Spleen (tissue), 7 donors: Measurements from ENCODE around the gene HDAC4.

Experiments used
- POLR2A ChIP-seq, 3 donors: fragments of 450-650 bp; IDR thresholded peaks; one replicate each; pipeline ENCODE4 v1.5.1; 2017; ENCODE audit warnings: antibody characterized with exemption in 3 of 3, mild to moderate bottlenecking in 1 of 3
- POLR2AphosphoS5 ChIP-seq, 3 donors: sonication (generic); formaldehyde crosslinking; IDR thresholded peaks; one replicate each; pipeline ENCODE4 v1.5.1; 2017; ENCODE audit warnings: antibody characterized with exemption in 3 of 3
- TF ChIP-seq, protein P1 (sequence below), 11 experiments: fragments of 200-600 bp in 7 of 11; fragments of 450-650 bp in 4 of 11; sonication (generic) in 4 of 11; IDR thresholded peaks in 8 of 11; conservative IDR thresholded peaks in 3 of 11; 1 replicate in 7 of 11; 2 replicates in 4 of 11; pipeline versions ENCODE4 v1.4.0 to v1.8.0; 2016 to 2021; ENCODE audit warnings: antibody characterized with exemption in 11 of 11, inconsistent platforms in 4 of 11, mild to moderate bottlenecking in 1 of 11
- donor health status: DM: no; HTN: no; CAD: no; lungs with moderate emphysema.
- donor health status: DM: no; HTN: no; CAD: no.
- donor health status: DM: no; HTN: no; CAD: no.

DNA sequence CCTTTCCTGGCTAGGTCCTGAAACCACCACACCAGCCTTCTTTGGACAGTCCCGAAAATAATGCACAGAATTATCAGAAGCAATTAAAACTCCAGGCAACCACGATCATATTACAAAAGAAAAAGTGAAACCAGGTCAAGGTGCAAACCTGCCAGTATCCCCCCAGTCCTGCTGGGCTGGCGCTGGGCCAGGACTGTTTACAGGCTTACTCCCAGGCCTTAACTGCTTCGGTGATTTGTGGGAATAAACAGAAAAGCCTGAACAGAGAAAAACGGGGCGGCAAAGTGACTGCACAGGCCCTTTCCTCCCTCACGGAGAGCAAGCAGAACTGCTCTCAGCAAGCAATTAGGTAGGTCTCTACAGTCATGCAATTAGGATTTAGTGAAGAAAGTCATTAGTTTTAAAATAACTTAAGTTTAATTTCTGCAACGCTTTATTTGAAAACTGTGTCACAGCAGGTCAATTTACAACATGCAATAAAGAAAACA lies 1.3 kb downstream of the HDAC4 start:
- TF ChIP-seq, protein P1, sequence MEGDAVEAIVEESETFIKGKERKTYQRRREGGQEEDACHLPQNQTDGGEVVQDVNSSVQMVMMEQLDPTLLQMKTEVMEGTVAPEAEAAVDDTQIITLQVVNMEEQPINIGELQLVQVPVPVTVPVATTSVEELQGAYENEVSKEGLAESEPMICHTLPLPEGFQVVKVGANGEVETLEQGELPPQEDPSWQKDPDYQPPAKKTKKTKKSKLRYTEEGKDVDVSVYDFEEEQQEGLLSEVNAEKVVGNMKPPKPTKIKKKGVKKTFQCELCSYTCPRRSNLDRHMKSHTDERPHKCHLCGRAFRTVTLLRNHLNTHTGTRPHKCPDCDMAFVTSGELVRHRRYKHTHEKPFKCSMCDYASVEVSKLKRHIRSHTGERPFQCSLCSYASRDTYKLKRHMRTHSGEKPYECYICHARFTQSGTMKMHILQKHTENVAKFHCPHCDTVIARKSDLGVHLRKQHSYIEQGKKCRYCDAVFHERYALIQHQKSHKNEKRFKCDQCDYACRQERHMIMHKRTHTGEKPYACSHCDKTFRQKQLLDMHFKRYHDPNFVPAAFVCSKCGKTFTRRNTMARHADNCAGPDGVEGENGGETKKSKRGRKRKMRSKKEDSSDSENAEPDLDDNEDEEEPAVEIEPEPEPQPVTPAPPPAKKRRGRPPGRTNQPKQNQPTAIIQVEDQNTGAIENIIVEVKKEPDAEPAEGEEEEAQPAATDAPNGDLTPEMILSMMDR (IDR thresholded peaks at IDR 0.05 in 8 of 11, conservative IDR thresholded peaks at IDR 0.05 in 3 of 11), result peak in 1 of 11 experiments; percentile 8
- TF ChIP-seq POLR2A (IDR thresholded peaks at IDR 0.05), result no peak
- TF ChIP-seq POLR2AphosphoS5 (IDR thresholded peaks at IDR 0.05), result no peak
